Measurements from ENCODE around the gene R3HDM1. TPM values are rescaled to one million over a fixed set of nuclear protein-coding genes. Genes with fewer than 3 reads are reported as not detected.
"Not testable (repeated sequence)": the region's sequence is repeated elsewhere in the genome, so short reads cannot be mapped to it uniquely, and the experiment has no call there.

Gene R3HDM1
- total RNA-seq, 1 donor from 2014 or later: 65.8 TPM

GRCh38 chr2:135533545-135533944, 2.3 kb downstream of the R3HDM1 start:
- intact Hi-C loops (cut with micrococcal nuclease): loop anchor here (5.0 to 10.0 kb wide), 5 partner anchors 159 to 849 kb away; partner anchors contain the start of genes CXCR4 and DARS1
- Mint-ChIP-seq H3K4me1 (peaks cover 23% of the 10 kb centered on the region), H3K36me3 (ENCODE audit: low read depth) (peaks cover 11% of the 10 kb centered on the region), H3K4me3 (peak overlapping the region; percentile 19)
- not testable (repeated sequence) for DNase-seq, H3K27ac Mint-ChIP-seq, H3K27me3 Mint-ChIP-seq, H3K9me3 Mint-ChIP-seq

DNA sequence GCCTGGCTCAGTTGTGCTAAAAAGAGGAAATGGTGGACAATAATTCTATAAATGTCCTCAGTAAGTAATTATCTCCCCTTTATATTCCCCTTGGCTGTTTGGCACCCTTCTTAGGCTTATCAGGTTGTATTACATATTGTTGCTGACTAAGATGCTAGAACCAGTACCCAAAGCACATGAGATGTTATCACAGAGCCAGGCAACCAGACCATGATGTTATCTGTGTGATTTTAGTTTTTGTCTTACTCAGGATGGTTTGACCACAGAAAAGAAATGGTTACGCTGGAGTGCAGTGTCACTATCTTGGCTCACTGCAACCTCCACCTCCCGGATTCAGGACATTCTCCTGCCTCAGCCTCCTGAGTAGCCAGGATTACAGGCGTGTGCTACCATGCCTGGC, 15.2 kb downstream of the R3HDM1 start:
- Mint-ChIP-seq H3K9me3 (no peaks in the 10 kb centered on the region), H3K4me1 (peaks cover 15% of the 10 kb centered on the region), H3K36me3 (ENCODE audit: low read depth) (peaks cover 10% of the 10 kb centered on the region), H3K27ac (no peak overlapping the region), H3K27me3 (no peaks in the 10 kb centered on the region), H3K4me3 (no peak overlapping the region)
- intact Hi-C loops (cut with micrococcal nuclease): no loop called here
- no peak for DNase-seq

- no peak overlapping the region for H3K27ac Mint-ChIP-seq
- no peaks in the 10 kb centered on the region for H3K27me3 Mint-ChIP-seq
- intact Hi-C loops (cut with micrococcal nuclease): no loop called here
- H3K36me3 Mint-ChIP-seq (ENCODE audit: low read depth): peaks cover 10% of the 10 kb centered on the region
- no peaks in the 10 kb centered on the region for H3K9me3 Mint-ChIP-seq
- peaks cover 15% of the 10 kb centered on the region for H3K4me1 Mint-ChIP-seq
- no peak overlapping the region for H3K4me3 Mint-ChIP-seq
- no peak for DNase-seq
These were observed 16.0 kb downstream of the R3HDM1 start for GRCh38 chr2:135547311-135547710.

DNA sequence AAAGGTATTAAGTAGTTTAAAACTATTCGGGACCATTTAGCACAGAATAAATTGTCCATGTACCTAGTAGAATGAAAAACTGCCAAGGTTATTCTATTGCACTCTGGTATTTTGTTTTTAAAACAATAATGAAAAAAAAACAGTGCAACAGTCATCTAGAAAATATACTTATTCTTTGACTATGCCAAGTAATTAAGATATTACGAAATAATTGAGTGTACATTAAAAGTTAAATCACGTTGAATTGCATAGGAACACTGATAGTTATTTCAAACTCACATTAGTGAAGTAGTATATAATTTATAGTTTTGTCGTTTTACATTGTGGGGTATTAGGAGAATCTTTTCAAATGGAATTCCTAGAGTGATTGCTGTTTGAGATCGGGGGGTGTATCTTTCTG, 20.1 kb downstream of the R3HDM1 start:
- no peak overlapping the region for H3K27ac Mint-ChIP-seq
- H3K36me3 Mint-ChIP-seq (ENCODE audit: low read depth): peaks cover 22% of the 10 kb centered on the region
- no peak for DNase-seq
- intact Hi-C loops (cut with micrococcal nuclease): no loop called here
- peaks cover 10% of the 10 kb centered on the region for H3K4me1 Mint-ChIP-seq
- H3K9me3 Mint-ChIP-seq: peaks cover 4% of the 10 kb centered on the region
- no peak overlapping the region for H3K4me3 Mint-ChIP-seq
- H3K27me3 Mint-ChIP-seq: no peaks in the 10 kb centered on the region

GRCh38 chr2:135552887-135553286, 21.6 kb downstream of the R3HDM1 start:
- no peak overlapping the region for H3K27ac Mint-ChIP-seq
- peaks cover 14% of the 10 kb centered on the region for H3K36me3 Mint-ChIP-seq (ENCODE audit: low read depth)
- H3K4me3 Mint-ChIP-seq: no peak overlapping the region
- DNase-seq: no peak
- no peaks in the 10 kb centered on the region for H3K27me3 Mint-ChIP-seq
- peaks cover 4% of the 10 kb centered on the region for H3K9me3 Mint-ChIP-seq
- peaks cover 4% of the 10 kb centered on the region for H3K4me1 Mint-ChIP-seq
- intact Hi-C loops (cut with micrococcal nuclease): no loop called here

- H3K9me3 Mint-ChIP-seq: peaks cover 4% of the 10 kb centered on the region
- H3K27me3 Mint-ChIP-seq: no peaks in the 10 kb centered on the region
- H3K36me3 Mint-ChIP-seq (ENCODE audit: low read depth): peaks cover 17% of the 10 kb centered on the region
- no peak for DNase-seq
- peaks cover 4% of the 10 kb centered on the region for H3K4me1 Mint-ChIP-seq
- intact Hi-C loops (cut with micrococcal nuclease): no loop called here
- no peak overlapping the region for H3K4me3 Mint-ChIP-seq
- H3K27ac Mint-ChIP-seq: no peak overlapping the region
These were observed 24.0 kb downstream of the R3HDM1 start for GRCh38 chr2:135555311-135555710.

DNA sequence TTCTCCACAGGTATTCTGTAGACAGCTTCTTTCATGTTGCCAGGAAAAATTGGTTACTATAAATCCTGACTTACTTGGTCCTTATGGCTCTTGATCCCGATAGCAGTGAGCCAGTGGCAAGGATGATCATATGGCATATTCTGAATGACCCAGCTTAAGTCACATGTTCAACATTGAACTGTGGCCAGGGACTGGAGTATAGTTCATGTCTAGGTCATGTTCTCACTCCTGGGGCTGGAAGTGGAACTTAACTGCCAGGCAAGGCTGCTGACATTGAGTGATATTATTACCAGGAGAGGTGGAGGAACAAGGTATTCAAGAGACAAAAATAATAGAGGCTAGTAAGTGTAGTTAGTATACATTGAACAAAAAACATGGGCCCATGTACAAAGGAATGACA, 26.2 kb downstream of the R3HDM1 start:
- peaks cover 22% of the 10 kb centered on the region for H3K36me3 Mint-ChIP-seq (ENCODE audit: low read depth)
- no peak for DNase-seq
- peaks cover 4% of the 10 kb centered on the region for H3K9me3 Mint-ChIP-seq
- peaks cover 4% of the 10 kb centered on the region for H3K4me1 Mint-ChIP-seq
- H3K4me3 Mint-ChIP-seq: no peak overlapping the region
- intact Hi-C loops (cut with micrococcal nuclease): no loop called here
- H3K27ac Mint-ChIP-seq: no peak overlapping the region
- H3K27me3 Mint-ChIP-seq: no peaks in the 10 kb centered on the region

GRCh38 chr2:135561925-135562324, 30.6 kb downstream of the R3HDM1 start:
- no peak for DNase-seq
- Mint-ChIP-seq H3K27me3 (no peaks in the 10 kb centered on the region), H3K4me1 (peaks cover 6% of the 10 kb centered on the region), H3K36me3 (ENCODE audit: low read depth) (peaks cover 22% of the 10 kb centered on the region), H3K27ac (no peak overlapping the region), H3K9me3 (no peaks in the 10 kb centered on the region), H3K4me3 (no peak overlapping the region)
- intact Hi-C loops (cut with micrococcal nuclease): no loop called here

DNA sequence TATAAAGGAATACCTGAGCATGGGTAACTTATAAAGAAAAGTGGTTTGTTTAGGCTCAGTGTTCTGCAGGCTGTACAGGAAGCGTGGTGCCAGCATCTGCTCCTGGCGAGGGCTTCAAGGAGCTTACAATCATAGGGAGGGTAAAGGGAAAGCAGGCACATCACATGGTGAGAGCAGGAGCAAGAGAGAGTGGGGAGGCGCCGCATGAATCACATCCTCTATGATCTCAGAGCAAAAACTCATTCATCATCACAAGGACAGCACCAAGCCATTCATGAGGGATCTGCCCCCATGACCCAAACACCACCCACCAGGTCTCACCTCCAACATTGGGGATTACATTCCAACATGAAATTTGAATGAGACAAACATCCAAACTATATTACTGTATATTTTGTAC, 32.5 kb downstream of the R3HDM1 start:
- H3K27me3 Mint-ChIP-seq: no peaks in the 10 kb centered on the region
- H3K27ac Mint-ChIP-seq: peak overlapping the region; percentile 41
- intact Hi-C loops (cut with micrococcal nuclease): no loop called here
- H3K4me1 Mint-ChIP-seq: peaks cover 6% of the 10 kb centered on the region
- no peaks in the 10 kb centered on the region for H3K9me3 Mint-ChIP-seq
- DNase-seq: no peak
- H3K36me3 Mint-ChIP-seq (ENCODE audit: low read depth): peaks cover 22% of the 10 kb centered on the region
- H3K4me3 Mint-ChIP-seq: no peak overlapping the region

GRCh38 chr2:135570884-135571283, 39.6 kb downstream of the R3HDM1 start:
- Mint-ChIP-seq H3K27ac (no peak overlapping the region), H3K9me3 (no peaks in the 10 kb centered on the region), H3K36me3 (ENCODE audit: low read depth) (peaks cover 5% of the 10 kb centered on the region), H3K27me3 (no peaks in the 10 kb centered on the region), H3K4me1 (no peaks in the 10 kb centered on the region), H3K4me3 (no peak overlapping the region)
- no peak for DNase-seq
- intact Hi-C loops (cut with micrococcal nuclease): no loop called here

GRCh38 chr2:135573620-135574019, 42.3 kb downstream of the R3HDM1 start:
- no peak for DNase-seq
- intact Hi-C loops (cut with micrococcal nuclease): no loop called here
- no peaks in the 10 kb centered on the region for H3K4me1 Mint-ChIP-seq
- no peaks in the 10 kb centered on the region for H3K27me3 Mint-ChIP-seq
- no peaks in the 10 kb centered on the region for H3K9me3 Mint-ChIP-seq
- H3K27ac Mint-ChIP-seq: no peak overlapping the region
- H3K36me3 Mint-ChIP-seq (ENCODE audit: low read depth): peaks cover 7% of the 10 kb centered on the region
- H3K4me3 Mint-ChIP-seq: no peak overlapping the region

GRCh38 chr2:135581282-135581681, 50.0 kb downstream of the R3HDM1 start:
- Mint-ChIP-seq H3K27ac (no peak overlapping the region), H3K9me3 (no peaks in the 10 kb centered on the region), H3K27me3 (no peaks in the 10 kb centered on the region), H3K4me1 (no peaks in the 10 kb centered on the region), H3K4me3 (no peak overlapping the region), H3K36me3 (ENCODE audit: low read depth) (peaks cover 3% of the 10 kb centered on the region)
- DNase-seq: no peak
- intact Hi-C loops (cut with micrococcal nuclease): no loop called here

DNA sequence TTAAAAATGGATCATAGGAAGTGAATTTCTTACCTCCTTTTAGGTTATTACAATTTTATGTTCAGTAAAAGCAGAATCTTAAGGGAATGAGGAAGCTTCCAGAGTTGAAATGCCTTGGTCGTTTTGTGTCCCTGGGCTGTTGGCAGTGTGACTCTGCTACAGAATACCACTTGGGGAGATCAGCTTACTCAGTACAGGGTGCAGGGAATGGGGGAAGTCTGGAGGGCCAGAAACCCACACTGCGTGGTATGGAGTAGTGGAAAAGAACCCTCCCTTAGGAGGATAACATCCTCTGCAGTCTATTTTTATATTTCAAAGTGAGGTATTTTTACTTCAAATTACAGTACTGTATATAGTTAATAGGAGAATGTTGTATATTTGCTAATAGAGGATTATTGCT, 51.1 kb downstream of the R3HDM1 start:
- H3K4me3 Mint-ChIP-seq: no peak overlapping the region
- DNase-seq: no peak
- H3K27ac Mint-ChIP-seq: no peak overlapping the region
- H3K9me3 Mint-ChIP-seq: no peaks in the 10 kb centered on the region
- H3K27me3 Mint-ChIP-seq: no peaks in the 10 kb centered on the region
- H3K36me3 Mint-ChIP-seq (ENCODE audit: low read depth): peaks cover 3% of the 10 kb centered on the region
- H3K4me1 Mint-ChIP-seq: no peaks in the 10 kb centered on the region
- intact Hi-C loops (cut with micrococcal nuclease): no loop called here

GRCh38 chr2:135585586-135585985, 54.3 kb downstream of the R3HDM1 start:
- no peak overlapping the region for H3K4me3 Mint-ChIP-seq
- H3K4me1 Mint-ChIP-seq: peaks cover 8% of the 10 kb centered on the region
- H3K27me3 Mint-ChIP-seq: no peaks in the 10 kb centered on the region
- no peak for DNase-seq
- intact Hi-C loops (cut with micrococcal nuclease): no loop called here
- no peaks in the 10 kb centered on the region for H3K9me3 Mint-ChIP-seq
- H3K36me3 Mint-ChIP-seq (ENCODE audit: low read depth): no peaks in the 10 kb centered on the region
- no peak overlapping the region for H3K27ac Mint-ChIP-seq

- Mint-ChIP-seq H3K9me3 (no peaks in the 10 kb centered on the region), H3K36me3 (ENCODE audit: low read depth) (no peaks in the 10 kb centered on the region), H3K27ac (no peak overlapping the region), H3K27me3 (no peaks in the 10 kb centered on the region), H3K4me3 (no peak overlapping the region), H3K4me1 (peaks cover 12% of the 10 kb centered on the region)
- DNase-seq: no peak
- intact Hi-C loops (cut with micrococcal nuclease): no loop called here
These were observed 54.9 kb downstream of the R3HDM1 start for GRCh38 chr2:135586148-135586547.
